ENCODE measurements around the gene TNFRSF21.
"Not testable (repeated sequence)": the region's sequence is repeated elsewhere in the genome, so short reads cannot be mapped to it uniquely, and the experiment has no call there.

TNFRSF21 gene

DNA sequence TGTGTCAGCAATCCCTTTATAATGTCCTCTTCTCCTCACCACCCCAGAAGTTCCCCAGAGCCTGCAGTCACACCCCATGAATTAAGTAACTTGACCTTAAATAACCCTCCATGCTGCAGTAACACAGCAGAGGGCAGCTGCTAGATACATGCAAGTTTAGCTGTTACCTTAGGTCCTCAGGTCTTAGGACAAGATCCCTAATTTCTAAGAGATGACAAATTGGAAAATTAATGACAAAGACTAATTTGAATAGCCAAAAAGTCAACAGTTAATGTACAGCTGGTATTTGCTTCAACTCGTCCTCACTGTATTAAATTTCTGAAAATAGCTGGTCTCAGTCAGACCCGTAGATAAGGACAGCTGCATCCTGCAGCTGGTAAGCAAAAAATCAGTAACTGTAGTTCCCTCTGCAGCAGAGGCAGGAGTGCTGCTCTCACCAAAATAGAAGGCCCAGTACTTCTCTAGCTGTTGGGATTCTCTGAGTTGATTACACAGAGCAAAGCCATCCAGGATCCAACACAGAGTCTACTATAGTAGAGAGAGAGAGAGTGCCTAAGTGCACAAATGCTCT is 62.4 kb downstream of the TNFRSF21 start:
- no peak for DNase-seq

- no peak for DNase-seq
Observed at GRCh38 chr6:47246551-47246950, 63.2 kb downstream of the TNFRSF21 start.

GRCh38 chr6:47245745-47246371 is 63.8 kb downstream of the TNFRSF21 start:
- no peak for DNase-seq

GRCh38 chr6:47242483-47243386 is 67.0 kb downstream of the TNFRSF21 start:
- DNase-seq: peak; percentile 35

DNA sequence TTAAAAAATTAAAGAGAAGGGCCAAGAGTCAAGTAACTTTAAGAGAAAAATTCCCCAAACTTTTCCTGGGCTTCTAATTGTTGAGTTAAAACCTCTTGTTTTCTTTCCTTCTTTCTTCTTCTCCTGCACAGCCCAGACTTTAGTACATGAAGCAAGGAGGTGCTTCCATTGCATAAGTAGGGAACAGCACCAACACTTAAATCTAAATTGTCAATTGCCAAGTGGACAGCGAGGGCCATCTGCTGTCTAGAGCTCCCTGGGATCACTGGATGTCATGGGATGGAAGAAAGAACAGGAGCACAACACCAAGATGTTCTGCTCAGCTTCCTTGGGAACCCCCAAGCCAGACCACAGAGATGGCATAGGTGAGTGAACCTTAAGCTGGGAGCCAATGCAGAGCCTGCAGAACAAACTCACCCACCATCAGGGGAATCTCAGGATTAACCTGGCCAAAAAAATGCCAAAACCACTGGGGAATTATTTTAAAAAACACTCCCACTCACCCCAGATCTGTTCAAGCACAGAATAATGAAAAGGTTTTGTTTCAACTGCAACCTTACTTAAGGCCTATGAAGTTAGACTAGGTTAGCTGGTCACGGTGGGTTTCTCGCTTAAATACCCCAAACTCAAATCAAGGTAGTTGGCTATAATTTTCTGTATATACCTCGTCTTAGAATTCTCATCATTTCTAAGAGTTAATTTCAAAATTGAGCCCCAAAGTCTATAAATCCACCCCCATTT is 67.8 kb downstream of the TNFRSF21 start:
- no peak for DNase-seq

- no peak for DNase-seq
Observed at GRCh38 chr6:47240277-47240890, 69.3 kb downstream of the TNFRSF21 start.

- no peak for DNase-seq
Observed at GRCh38 chr6:47239546-47239945, 70.2 kb downstream of the TNFRSF21 start.

- no peak for DNase-seq
Observed at GRCh38 chr6:47238456-47238995, 71.2 kb downstream of the TNFRSF21 start.

DNA sequence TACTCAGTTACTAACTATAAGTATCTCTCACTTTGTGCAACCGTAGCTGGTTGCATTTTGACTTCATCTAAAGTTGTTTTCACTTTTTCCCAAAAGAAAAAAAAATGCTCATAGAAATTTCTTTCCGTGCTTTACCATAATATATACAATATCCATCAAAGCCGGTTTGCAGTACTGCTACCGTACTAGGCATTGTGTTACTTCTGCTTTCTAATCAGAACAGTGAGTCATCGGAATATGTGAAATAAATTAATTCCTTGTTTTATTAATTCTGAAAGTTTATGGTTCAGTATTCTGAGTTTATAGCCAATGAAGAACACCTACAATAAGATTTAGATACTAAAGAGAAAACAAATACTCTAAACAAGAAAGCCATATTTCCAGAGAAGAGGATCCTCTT is 72.5 kb downstream of the TNFRSF21 start:
- no peak for DNase-seq

GRCh38 chr6:47235964-47236760 is 73.5 kb downstream of the TNFRSF21 start:
- no peak for DNase-seq

DNA sequence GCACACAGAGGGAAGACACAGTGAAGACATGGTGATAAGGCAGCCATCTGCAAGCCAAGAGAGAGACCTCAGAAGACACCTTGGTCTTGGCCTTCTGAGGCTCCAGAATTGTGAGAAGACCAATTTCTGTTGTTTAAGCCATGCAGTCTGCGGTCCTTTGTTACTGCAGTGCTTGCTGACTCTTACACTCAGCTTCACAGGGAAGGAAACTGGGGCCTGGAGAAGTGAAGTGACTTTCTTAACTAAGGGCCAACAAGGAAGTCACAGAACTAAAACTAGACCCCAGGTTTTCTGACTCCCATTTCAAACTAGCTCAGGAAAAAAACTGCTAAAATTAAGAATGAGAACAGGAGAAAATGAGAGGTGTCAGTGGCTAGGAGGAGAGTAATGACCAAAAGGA is 74.3 kb downstream of the TNFRSF21 start:
- no peak for DNase-seq

- DNase-seq: no peak
Observed at GRCh38 chr6:47234266-47234933, 75.3 kb downstream of the TNFRSF21 start.

GRCh38 chr6:47231151-47231550 is 78.6 kb downstream of the TNFRSF21 start:
- no peak for DNase-seq

DNA sequence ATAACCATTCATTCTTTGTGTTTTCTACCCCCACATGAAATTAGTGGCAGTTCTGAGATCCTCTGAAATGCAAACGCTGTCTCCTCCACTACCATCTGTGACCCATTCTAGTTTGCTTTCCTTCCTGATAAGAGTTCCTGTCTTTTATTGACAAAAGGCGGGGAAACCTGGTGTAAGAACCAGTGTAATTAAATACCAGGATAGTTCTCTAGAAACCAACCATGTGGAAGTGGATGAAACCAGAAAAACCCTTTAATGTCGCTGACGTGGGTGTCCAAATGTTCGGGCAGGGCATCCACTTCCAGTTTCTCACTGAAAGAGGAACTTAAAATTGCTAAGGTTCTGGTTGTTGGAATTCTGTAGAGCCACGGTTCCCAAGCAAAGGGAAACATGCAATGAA is 79.1 kb downstream of the TNFRSF21 start:
- DNase-seq: no peak

- no peak for DNase-seq
Observed at GRCh38 chr6:47229255-47229654, 80.5 kb downstream of the TNFRSF21 start.

DNA sequence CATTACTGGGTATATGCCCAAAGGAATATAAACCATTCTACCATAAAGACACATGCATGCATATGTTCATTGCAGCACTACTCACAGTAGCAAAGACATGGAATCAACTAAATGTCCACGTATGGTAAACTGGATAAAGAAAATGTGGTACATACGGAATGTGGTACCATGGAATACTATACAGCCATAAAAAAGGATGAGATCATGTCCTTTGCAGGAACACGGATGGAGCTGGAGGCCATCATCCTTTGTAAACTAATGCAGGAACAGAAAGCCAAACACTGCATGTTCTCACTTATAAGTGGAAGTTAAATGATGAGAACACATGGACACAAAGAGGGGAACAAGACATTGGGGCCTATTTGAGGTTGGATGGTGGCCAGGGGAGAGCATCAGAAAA is 81.6 kb downstream of the TNFRSF21 start:
- DNase-seq: not testable (repeated sequence)

DNA sequence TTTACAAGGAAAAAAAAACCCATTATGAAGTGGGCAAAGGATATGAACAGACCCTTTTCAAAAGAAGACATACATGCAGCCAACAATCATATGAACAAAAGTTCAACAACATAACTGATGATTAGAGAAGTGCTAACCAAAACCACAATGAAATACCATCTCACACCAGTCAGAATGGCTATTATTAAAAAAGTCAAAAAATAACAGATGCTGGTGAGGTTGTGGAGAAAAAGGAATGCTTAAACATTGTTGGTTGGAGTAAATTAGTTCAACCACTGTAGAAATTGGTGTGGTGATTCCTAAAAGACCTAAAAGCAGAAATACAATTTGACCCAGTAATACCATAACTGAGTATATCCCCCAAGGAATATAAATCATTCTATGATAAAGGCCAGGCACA is 86.5 kb downstream of the TNFRSF21 start:
- DNase-seq: not testable (repeated sequence)

GRCh38 chr6:47221565-47221964 is 88.1 kb downstream of the TNFRSF21 start:
- DNase-seq: no peak

- no peak for DNase-seq
Observed at GRCh38 chr6:47209632-47210031, 100.1 kb downstream of the TNFRSF21 start.

DNA sequence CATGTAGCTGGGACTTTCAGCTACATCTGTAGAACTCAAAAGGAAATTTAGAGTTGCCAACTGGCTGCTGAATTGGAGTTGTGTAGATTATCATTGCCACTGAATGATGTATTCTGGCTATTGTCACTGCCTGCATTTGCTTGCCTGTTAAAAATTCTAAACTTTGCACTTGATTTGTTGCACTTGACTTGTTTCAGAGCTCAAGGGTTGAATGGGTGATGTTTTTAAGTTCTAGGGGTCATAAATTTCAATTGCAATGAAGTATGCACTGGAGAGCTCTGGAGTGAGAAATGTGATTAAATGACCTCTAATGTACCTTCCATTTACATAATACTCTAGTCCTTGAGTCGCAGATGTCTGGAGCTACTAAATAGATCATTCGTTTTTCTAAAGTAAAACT is 102.4 kb downstream of the TNFRSF21 start:
- no peak for DNase-seq

DNA sequence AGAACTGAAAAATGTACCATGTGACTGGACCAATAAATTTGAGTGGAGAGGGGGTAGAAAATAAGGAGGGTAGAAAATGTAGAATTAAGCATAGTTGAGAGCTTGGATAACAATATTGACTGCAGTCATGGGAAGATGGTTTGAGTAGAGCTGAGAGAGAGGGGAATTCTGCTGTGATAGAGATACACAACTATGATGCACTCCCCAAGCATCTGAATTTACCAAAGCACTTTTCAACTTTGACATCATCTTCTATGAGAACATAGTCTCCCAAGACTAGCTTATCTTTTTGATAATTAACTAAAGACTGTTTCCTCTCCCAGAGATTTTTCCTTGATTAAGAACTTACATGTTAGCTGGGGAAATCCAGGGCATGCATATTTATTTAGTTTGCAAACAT is 103.1 kb downstream of the TNFRSF21 start:
- DNase-seq: no peak

Measured in activated effector memory CD4-positive, alpha-beta T cell treated with Interleukin-2 at 50 U/mL for 16 hours (primary cell).